HepG2 (cell line): ENCODE results near the gene ARHGEF4. TPM values are rescaled to one million over a fixed set of nuclear protein-coding genes. Genes with fewer than 3 reads are reported as not detected.

Experiments used
- ATAC-seq: fragments of 200-7000 bp; cut with Tn5 transposase; 3 replicates; pipeline ENCODE4 v1.9.1; 2020; ENCODE audit warnings: mild to moderate bottlenecking, moderate library complexity
- BruUV-seq: library from RNA; stranded (reverse); fragments of 400-500 nt; replicated peaks from 2 replicates; lab custom pipeline; 2021; lab: Mats Ljungman, UMichigan
- CTCF ChIA-PET: fragments of 300-600 bp; formaldehyde crosslinking; extraction: SDS; loops from one replicate; lab custom pipeline; 2021; ENCODE audit warnings: low total read pairs, inconsistent platforms, low intra/inter-chr PET ratio; lab: Yijun Ruan, JAX
- POLR2A ChIA-PET: fragments of 350-600 bp; sonication (Branson Sonifier 250); formaldehyde crosslinking; loops from one replicate; lab custom pipeline; 2020; ENCODE audit warnings: antibody characterized with exemption, inconsistent platforms; lab: Yijun Ruan, JAX
- DNase-seq: peaks from one replicate; pipeline ENCODE4 v3.0.0-alpha.2; 2015; ENCODE audit warnings: low spot score
- FAIRE-seq: peaks from 3 replicates; lab custom pipeline; 2011; peaks lifted over from hg19 to GRCh38; lab: Jason Lieb, UNC
- H2AFZ ChIP-seq: one replicate; pipeline ENCODE4 v1.6.1; 2011; ENCODE audit warnings: low read length, inconsistent platforms
- H3K27ac ChIP-seq: fragments of 300-600 bp; 3 replicates; pipeline ENCODE4 v1.8.0; 2011; ENCODE audit warnings: mixed run types, mild to moderate bottlenecking, mixed read lengths, low read length, inconsistent platforms; ENCODE audit not compliant: insufficient read depth; ENCODE audit errors: extremely low read length
- H3K27me3 ChIP-seq, 2 experiments: fragments of 200-600 bp in 1 of 2; 2 replicates in 1 of 2; 3 replicates in 1 of 2; pipeline versions ENCODE4 v1.6.0 to v1.8.0; 2011; ENCODE audit warnings: low read length in 2 of 2, mild to moderate bottlenecking in 2 of 2, moderate library complexity in 2 of 2, inconsistent platforms in 1 of 2; ENCODE audit not compliant: insufficient read depth in 2 of 2, control insufficient read depth in 1 of 2
- H3K36me3 ChIP-seq, 2 experiments: fragments of 200-600 bp in 1 of 2; replicated peaks in 1 of 2; 2 replicates in 1 of 2; 3 replicates in 1 of 2; pipeline versions ENCODE4 v1.5.1 to v1.8.0; 2011; ENCODE audit warnings: low read length in 2 of 2, inconsistent platforms in 1 of 2; ENCODE audit not compliant: insufficient read depth in 2 of 2, control insufficient read depth in 1 of 2
- H3K4me1 ChIP-seq: 2 replicates; pipeline ENCODE4 v1.5.1; 2012; ENCODE audit warnings: low read length, inconsistent platforms; ENCODE audit not compliant: insufficient read depth
- H3K4me2 ChIP-seq: 2 replicates; pipeline ENCODE4 v1.6.0; 2011; ENCODE audit warnings: low read depth, low read length, inconsistent platforms
- H3K4me3 ChIP-seq, 3 experiments: fragments of 200-600 bp in 1 of 3; sonication (generic), shearing (Covaris generic) in 1 of 3; replicated peaks in 1 of 3; 2 replicates each; pipeline ENCODE4 v1.5.1; 2011 to 2016; ENCODE audit warnings: low read length in 3 of 3, inconsistent platforms in 2 of 3, low read depth in 2 of 3, mild to moderate bottlenecking in 2 of 3, control low read depth in 1 of 3, mixed read lengths in 1 of 3; ENCODE audit not compliant: insufficient read depth in 1 of 3
- H3K79me2 ChIP-seq: one replicate; pipeline ENCODE4 v1.6.1; 2011; ENCODE audit warnings: low read length, inconsistent platforms; ENCODE audit not compliant: insufficient read depth
- H3K9ac ChIP-seq: 2 replicates; pipeline ENCODE4 v1.6.0; 2011; ENCODE audit warnings: mild to moderate bottlenecking, low read depth, low read length, inconsistent platforms; ENCODE audit not compliant: insufficient read depth
- H3K9me3 ChIP-seq: 2 replicates; pipeline ENCODE4 v1.5.1; 2012; ENCODE audit warnings: mild to moderate bottlenecking, low read length
- H4K20me1 ChIP-seq: 2 replicates; pipeline ENCODE4 v1.6.0; 2011; ENCODE audit warnings: inconsistent platforms, mild to moderate bottlenecking, low read length, moderate library complexity; ENCODE audit not compliant: insufficient read depth
- DNMT1 ChIP-seq: sonication (generic); formaldehyde crosslinking; IDR thresholded peaks from 2 replicates; pipeline ENCODE4 v1.5.1; 2020; ENCODE audit warnings: mild to moderate bottlenecking, missing genetic modification reagents
- HCFC1 ChIP-seq: fragments of 150-350 bp; IDR thresholded peaks from 2 replicates; pipeline ENCODE4 v1.6.1; 2014; ENCODE audit warnings: low read depth, low read length
- JARID2 ChIP-seq: sonication (generic); formaldehyde crosslinking; IDR thresholded peaks from 2 replicates; pipeline ENCODE4 v1.8.1; 2023; ENCODE audit warnings: missing genetic modification reagents, inconsistent platforms; ENCODE audit not compliant: insufficient replicate concordance
- KMT2A ChIP-seq: sonication (generic); formaldehyde crosslinking; IDR thresholded peaks from 2 replicates; pipeline ENCODE4 v1.4.0; 2020; ENCODE audit warnings: missing genetic modification reagents
- MAZ ChIP-seq, 2 experiments: sonication (generic) in 1 of 2; formaldehyde crosslinking in 1 of 2; IDR thresholded peaks; 2 replicates each; pipeline versions ENCODE4 v1.5.0 to v1.6.1; 2012 to 2020; ENCODE audit warnings: low read depth in 2 of 2, mild to moderate bottlenecking in 2 of 2, borderline replicate concordance in 1 of 2, improper control_type of control experiment in 1 of 2, low read length in 1 of 2, missing genetic modification reagents in 1 of 2, moderate library complexity in 1 of 2
- MED1 ChIP-seq: sonication (generic); formaldehyde crosslinking; IDR thresholded peaks from 2 replicates; pipeline ENCODE4 v1.4.0; 2020; ENCODE audit warnings: missing genetic modification reagents
- MEIS2 ChIP-seq: sonication (generic); formaldehyde crosslinking; IDR thresholded peaks from 2 replicates; pipeline ENCODE4 v1.9.0; 2021; ENCODE audit warnings: mild to moderate bottlenecking, missing genetic modification reagents
- REL ChIP-seq: sonication (generic); formaldehyde crosslinking; conservative IDR thresholded peaks from 2 replicates; pipeline ENCODE4 v1.8.0; 2022; ENCODE audit warnings: mild to moderate bottlenecking, missing genetic modification reagents, moderate library complexity
- SMAD9 ChIP-seq: sonication (generic); formaldehyde crosslinking; IDR thresholded peaks from 2 replicates; pipeline ENCODE4 v1.5.1; 2020; ENCODE audit warnings: mild to moderate bottlenecking, missing genetic modification reagents
- TOE1 ChIP-seq: sonication (generic); formaldehyde crosslinking; IDR thresholded peaks from 2 replicates; pipeline ENCODE4 v1.4.0; 2020; ENCODE audit warnings: mild to moderate bottlenecking, missing genetic modification reagents
- U2AF1 ChIP-seq: fragments of 200-400 bp; formaldehyde crosslinking; optimal IDR thresholded peaks from 2 replicates; pipeline ENCODE3; 2017; ENCODE audit warnings: mild to moderate bottlenecking, low read depth, low read length
- ZFP36 ChIP-seq: fragments of 150-350 bp; IDR thresholded peaks from 2 replicates; pipeline ENCODE4 v1.6.1; 2018; ENCODE audit warnings: borderline replicate concordance, low read length, low read depth; ENCODE audit not compliant: partially characterized antibody
- ZFX ChIP-seq: sonication (generic); formaldehyde crosslinking; IDR thresholded peaks from 2 replicates; pipeline ENCODE4 v1.4.0; 2020; ENCODE audit warnings: mild to moderate bottlenecking, low read depth, missing genetic modification reagents, moderate library complexity
- ZNF101 ChIP-seq: sonication (generic); formaldehyde crosslinking; IDR thresholded peaks from 2 replicates; pipeline ENCODE4 v1.4.0; 2020; ENCODE audit warnings: mild to moderate bottlenecking, low read depth, missing genetic modification reagents, borderline replicate concordance
- ZNF138 ChIP-seq: sonication (generic); formaldehyde crosslinking; IDR thresholded peaks from 2 replicates; pipeline ENCODE4 v1.5.0; 2020; ENCODE audit warnings: mild to moderate bottlenecking, low read depth, missing genetic modification reagents
- ZNF460 ChIP-seq: sonication (generic); formaldehyde crosslinking; IDR thresholded peaks from 2 replicates; pipeline ENCODE4 v1.5.1; 2020; ENCODE audit warnings: missing genetic modification reagents, mild to moderate bottlenecking, borderline replicate concordance
- ZNF792 ChIP-seq: IDR thresholded peaks from 2 replicates; pipeline ENCODE4 v1.6.1; 2016
- ZSCAN9 ChIP-seq: IDR thresholded peaks from 2 replicates; pipeline ENCODE4 v1.6.1; 2016; ENCODE audit warnings: borderline replicate concordance
- WGBS: methylation state at CpG from one replicate; pipeline ENCODE4 v1.1.6; 2017; ENCODE audit warnings: low lambda C conversion rate; 5-methylcytosine and 5-hydroxymethylcytosine counted together
- in situ Hi-C: cut with HindIII; loops from 2 replicates; pipeline ENCODE4 v1.10.0; 2017; ENCODE audit warnings: low pct_unique_long_range_greater_than_20kb; ENCODE audit not compliant: extremely low pct_ligation_motif_present
- intact Hi-C: fragments of 100-400 bp; cut with micrococcal nuclease; formaldehyde crosslinking; loops from one replicate; pipeline ENCODE4 v1.10.0; 2022; ENCODE audit not compliant: unreplicated experiment
- polyA plus RNA-seq, 8 experiments: library from polyadenylated mRNA; depleted of rRNA in 3 of 8; stranded (reverse) in 7 of 8; unstranded in 1 of 8; fragments of >200 nt; fragmentation: Illumina TruSeq in 4 of 8; extraction: Trizol in 4 of 8; gene quantifications; 2 replicates each; pipeline versions ENCODE4 v1.2.1 to v1.2.3, GENCODE V29; 2011 to 2016; ENCODE audit warnings: low read depth in 4 of 8, missing spikeins in 1 of 8, mixed read lengths in 1 of 8; ENCODE audit not compliant: insufficient read depth in 1 of 8
- total RNA-seq, 5 experiments: library from RNA; depleted of rRNA; stranded (reverse); fragments of >200 nt; fragmentation: Illumina TruSeq; extraction: Trizol; gene quantifications; 2 replicates each; pipeline ENCODE4 v1.2.3, GENCODE V29; 2016; ENCODE audit warnings: low read depth in 1 of 5
- TF ChIP-seq, protein P1 (sequence below): sonication (generic); formaldehyde crosslinking; IDR thresholded peaks from 2 replicates; pipeline ENCODE4 v1.4.0; 2020; ENCODE audit warnings: missing genetic modification reagents, mild to moderate bottlenecking, borderline replicate concordance

ARHGEF4 gene
- total and polyA plus RNA-seq, 2 of the 13 experiments (the other 11 are each of a cell fraction or from before 2014, with no cell fraction given): 0.11 to 0.13 TPM

DNA sequence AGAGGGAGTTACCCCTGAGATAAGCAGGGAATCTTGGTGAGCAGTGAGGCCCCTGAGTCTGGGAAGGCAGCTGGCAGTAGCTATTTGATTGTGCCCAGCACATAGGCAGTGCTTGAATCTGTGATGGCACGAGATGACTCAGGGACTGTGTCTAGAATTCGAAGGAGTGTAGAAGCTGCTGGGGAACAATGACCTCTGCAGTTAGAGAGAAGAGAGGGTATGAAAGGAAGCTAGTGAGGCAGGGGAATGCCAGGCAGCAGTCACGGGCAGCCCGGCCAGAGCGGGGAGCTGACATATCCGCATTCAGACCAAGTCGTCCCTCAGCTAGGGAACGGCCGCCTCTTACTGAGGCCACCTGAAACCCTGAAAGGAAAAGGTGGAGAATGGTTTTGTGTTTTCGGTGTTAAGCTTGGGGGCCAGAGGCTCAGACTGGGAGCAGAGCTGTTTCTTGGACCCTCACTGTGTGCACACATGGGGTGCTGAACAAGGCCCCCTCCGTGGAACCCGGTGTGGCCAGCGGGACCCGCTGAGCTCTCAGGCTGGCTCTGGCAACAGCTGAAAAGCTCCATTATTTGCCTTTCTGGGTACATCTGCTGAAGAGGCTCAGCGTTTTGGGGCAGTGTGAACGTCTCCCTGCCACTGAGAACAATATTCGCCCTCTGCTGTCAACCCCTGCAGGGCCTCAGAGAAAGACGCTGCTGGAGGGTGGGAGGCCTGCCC lies 32.9 kb downstream of the ARHGEF4 start:
- POLR2A ChIA-PET: no interaction called here
- CTCF ChIA-PET: no interaction called here
- in situ Hi-C loops (loop anchor here (5.0 kb wide), 1 partner anchor 67 kb away; no protein-coding TSS in a partner anchor), intact Hi-C loops (no loop called here)
- Histone ChIP-seq H3K27ac (no peak overlapping the region), H3K9me3 (no peaks in the 10 kb centered on the region), H4K20me1 (no peaks in the 10 kb centered on the region; the same call in 1 of the 2 replicates), H3K4me3 (no peak overlapping the region), H3K4me1 (no peaks in the 10 kb centered on the region), H3K79me2 (no peaks in the 10 kb centered on the region), H3K4me2 (no peak overlapping the region), H2AFZ (no peak overlapping the region), H3K27me3 (peaks cover 7 to 53% of the 10 kb centered on the region in 2 experiments; a peak in 3 of 5 replicates), H3K9ac (no peak overlapping the region), H3K36me3 (no peaks in the 10 kb centered on the region)
- 37% methylated on average over 16 of the region's 18 CpGs for WGBS
- no TSS peak for BruUV-seq
- no peak for DNase-seq
- FAIRE-seq: no peak
- no peak for ATAC-seq
- TF ChIP-seq JARID2 (CRISPR knock-in tag): no peak
- TF ChIP-seq U2AF1: no peak
- no peak for TF ChIP-seq SMAD9
- TF ChIP-seq ZNF101 (CRISPR knock-in tag): no peak
- no peak for TF ChIP-seq ZFX (CRISPR knock-in tag)
- no peak for TF ChIP-seq DNMT1

DNA sequence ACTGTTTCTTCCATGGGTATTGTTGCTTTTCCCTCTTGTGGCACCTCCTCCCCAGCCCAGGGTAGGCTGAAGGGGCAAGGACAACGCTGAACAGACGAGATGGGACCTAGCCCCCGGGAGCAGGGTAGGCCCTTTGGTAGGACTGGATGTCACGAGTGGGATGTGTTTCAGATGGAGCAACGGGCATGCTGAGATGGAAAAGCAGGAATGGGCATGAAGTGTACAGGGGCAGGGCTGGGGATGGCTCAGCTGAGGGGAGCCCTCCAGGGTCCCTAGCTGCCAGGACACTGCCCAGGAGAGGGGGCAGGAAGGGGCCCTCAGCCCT lies 33.4 kb downstream of the ARHGEF4 start:
- H3K9ac ChIP-seq: no peak overlapping the region
- H3K4me1 ChIP-seq: no peaks in the 10 kb centered on the region
- CTCF ChIA-PET: no interaction called here
- BruUV-seq: no TSS peak
- intact Hi-C loops (no loop called here), in situ Hi-C loops (loop anchor here (5.0 kb wide), 1 partner anchor 68 kb away; no protein-coding TSS in a partner anchor)
- FAIRE-seq (no peak), ATAC-seq (no peak), DNase-seq (no peak)
- H4K20me1 ChIP-seq: no peaks in the 10 kb centered on the region; the same call in 1 of the 2 replicates
- H3K79me2 ChIP-seq: no peaks in the 10 kb centered on the region
- peaks cover 7 to 55% of the 10 kb centered on the region in 2 experiments; a peak in 3 of 5 replicates for H3K27me3 ChIP-seq
- no peak overlapping the region for H2AFZ ChIP-seq
- no peaks in the 10 kb centered on the region for H3K36me3 ChIP-seq
- no peaks in the 10 kb centered on the region for H3K9me3 ChIP-seq
- POLR2A ChIA-PET: no interaction called here
- no peak overlapping the region for H3K27ac ChIP-seq
- WGBS: 2% methylated on average over 5 of the region's 5 CpGs
- H3K4me3 ChIP-seq: no peak overlapping the region
- no peak overlapping the region for H3K4me2 ChIP-seq
- TF ChIP-seq MED1 (no peak), HCFC1 (no peak), ZNF792 (CRISPR knock-in tag) (no peak), REL (CRISPR knock-in tag) (no peak), ZNF460 (no peak), MAZ (IDR thresholded peaks at IDR 0.05; ENCODE audit: borderline replicate concordance, low read depth, low read length) (no peak), MAZ (CRISPR knock-in tag; IDR thresholded peaks at IDR 0.05; ENCODE audit: low read depth) (no peak), MEIS2 (no peak), ZNF138 (CRISPR knock-in tag) (no peak), KMT2A (CRISPR knock-in tag) (no peak), ZSCAN9 (no peak), TOE1 (CRISPR knock-in tag) (no peak), ZFP36 (no peak)
- TF ChIP-seq, protein P1, sequence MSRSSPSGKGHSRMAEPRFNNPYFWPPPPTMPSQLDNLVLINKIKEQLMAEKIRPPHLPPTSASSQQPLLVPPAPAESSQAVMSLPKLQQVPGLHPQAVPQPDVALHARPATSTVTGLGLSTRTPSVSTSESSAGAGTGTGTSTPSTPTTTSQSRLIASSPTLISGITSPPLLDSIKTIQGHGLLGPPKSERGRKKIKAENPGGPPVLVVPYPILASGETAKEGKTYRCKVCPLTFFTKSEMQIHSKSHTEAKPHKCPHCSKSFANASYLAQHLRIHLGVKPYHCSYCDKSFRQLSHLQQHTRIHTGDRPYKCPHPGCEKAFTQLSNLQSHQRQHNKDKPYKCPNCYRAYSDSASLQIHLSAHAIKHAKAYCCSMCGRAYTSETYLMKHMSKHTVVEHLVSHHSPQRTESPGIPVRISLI (CRISPR knock-in tag): no peak
